ENCODE measurements around the gene PAWR. TPM values are rescaled to one million over a fixed set of nuclear protein-coding genes. Genes with fewer than 3 reads are reported as not detected.

The PAWR gene
- total RNA-seq, 1 donor from 2014 or later = 53.5 TPM

GRCh38 chr12:79645235-79645630, 45.5 kb downstream of the PAWR start:
- ATAC-seq (no peak), DNase-seq (no peak)
- H3K4me3 ChIP-seq = no peak overlapping the region
- no peak overlapping the region for H3K27ac ChIP-seq
- no peaks in the 10 kb centered on the region for H3K27me3 ChIP-seq (ENCODE audit: low read depth)
- peaks cover 7% of the 10 kb centered on the region for H3K4me1 ChIP-seq
- intact Hi-C loops (cut with DNase I) = no loop called here
- no peaks in the 10 kb centered on the region for H3K9me3 ChIP-seq
- no peaks in the 10 kb centered on the region for H3K36me3 ChIP-seq
- TF ChIP-seq, protein P1, sequence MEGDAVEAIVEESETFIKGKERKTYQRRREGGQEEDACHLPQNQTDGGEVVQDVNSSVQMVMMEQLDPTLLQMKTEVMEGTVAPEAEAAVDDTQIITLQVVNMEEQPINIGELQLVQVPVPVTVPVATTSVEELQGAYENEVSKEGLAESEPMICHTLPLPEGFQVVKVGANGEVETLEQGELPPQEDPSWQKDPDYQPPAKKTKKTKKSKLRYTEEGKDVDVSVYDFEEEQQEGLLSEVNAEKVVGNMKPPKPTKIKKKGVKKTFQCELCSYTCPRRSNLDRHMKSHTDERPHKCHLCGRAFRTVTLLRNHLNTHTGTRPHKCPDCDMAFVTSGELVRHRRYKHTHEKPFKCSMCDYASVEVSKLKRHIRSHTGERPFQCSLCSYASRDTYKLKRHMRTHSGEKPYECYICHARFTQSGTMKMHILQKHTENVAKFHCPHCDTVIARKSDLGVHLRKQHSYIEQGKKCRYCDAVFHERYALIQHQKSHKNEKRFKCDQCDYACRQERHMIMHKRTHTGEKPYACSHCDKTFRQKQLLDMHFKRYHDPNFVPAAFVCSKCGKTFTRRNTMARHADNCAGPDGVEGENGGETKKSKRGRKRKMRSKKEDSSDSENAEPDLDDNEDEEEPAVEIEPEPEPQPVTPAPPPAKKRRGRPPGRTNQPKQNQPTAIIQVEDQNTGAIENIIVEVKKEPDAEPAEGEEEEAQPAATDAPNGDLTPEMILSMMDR (IDR thresholded peaks at IDR 0.05) = no peak

DNA sequence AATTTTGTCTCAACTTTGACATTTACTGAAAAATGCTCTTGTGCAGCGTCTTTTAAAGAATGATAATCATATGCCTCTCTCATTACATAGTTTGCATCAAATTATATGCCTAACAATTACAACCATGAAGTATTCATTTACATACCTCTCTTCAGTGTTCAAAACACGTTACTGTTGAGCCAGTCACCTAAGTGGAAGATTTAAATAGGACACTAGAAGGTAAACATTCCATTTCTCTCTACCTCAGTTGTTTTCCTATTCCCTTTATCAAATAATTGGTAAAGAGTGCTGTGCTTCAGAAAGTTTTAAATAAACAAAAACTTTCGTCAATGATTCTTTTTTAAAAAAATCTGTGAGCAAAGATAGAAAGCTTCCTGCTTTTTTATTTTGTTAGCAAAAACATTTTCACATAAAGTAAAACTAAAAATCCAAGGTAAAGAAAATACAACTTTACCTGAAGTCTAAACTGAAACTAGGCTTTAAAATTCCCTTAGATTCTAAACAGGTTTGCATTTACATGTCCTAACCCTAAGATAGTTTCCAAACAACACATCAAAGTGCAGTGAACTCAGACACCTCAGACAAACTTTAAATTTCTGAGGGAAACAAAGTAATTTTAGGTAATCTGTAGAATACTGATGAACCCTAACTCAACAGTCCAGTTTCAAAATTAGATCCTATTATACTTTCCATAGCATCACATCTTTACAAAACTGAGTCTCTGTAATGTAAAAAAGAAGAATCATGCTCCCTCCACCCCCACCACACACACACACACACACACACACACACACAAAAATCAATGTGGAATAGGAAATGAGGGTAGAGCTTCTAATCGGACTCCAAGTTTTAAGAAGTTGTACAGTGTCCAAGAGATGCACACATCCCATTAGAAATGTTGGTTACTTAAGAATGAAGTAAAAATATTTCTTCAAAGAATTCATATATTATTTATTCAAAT, 46.2 kb downstream of the PAWR start:
- Histone ChIP-seq H3K4me1 (peaks cover 7% of the 10 kb centered on the region), H3K36me3 (no peaks in the 10 kb centered on the region), H3K9me3 (no peaks in the 10 kb centered on the region), H3K27ac (no peak overlapping the region), H3K4me3 (no peak overlapping the region), H3K27me3 (ENCODE audit: low read depth) (no peaks in the 10 kb centered on the region)
- DNase-seq = no peak
- intact Hi-C loops (cut with DNase I) = no loop called here
- TF ChIP-seq, protein P1 (IDR thresholded peaks at IDR 0.05) = no peak
- no peak for ATAC-seq

DNA sequence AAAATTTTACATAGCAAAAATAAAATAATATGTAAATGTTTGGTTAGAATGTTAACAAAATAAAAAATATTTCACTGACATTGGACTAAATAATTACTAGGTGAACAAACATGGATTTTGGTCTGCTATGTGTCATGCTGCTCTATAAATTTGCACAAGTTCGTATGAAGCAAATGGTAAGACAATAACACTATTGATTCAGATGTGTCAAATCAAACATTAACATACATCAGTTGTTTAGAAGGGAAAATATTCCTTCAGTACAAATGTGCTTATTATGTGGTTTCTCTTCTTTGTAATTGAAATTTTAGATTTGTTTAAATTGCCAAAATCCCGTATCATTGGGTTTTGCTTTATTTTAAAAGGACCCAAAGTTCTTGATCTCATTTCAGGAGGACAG, 46.9 kb downstream of the PAWR start:
- TF ChIP-seq, protein P1 (IDR thresholded peaks at IDR 0.05) = no peak
- Histone ChIP-seq H3K4me1 (peaks cover 7% of the 10 kb centered on the region), H3K36me3 (no peaks in the 10 kb centered on the region), H3K27me3 (ENCODE audit: low read depth) (no peaks in the 10 kb centered on the region), H3K9me3 (no peaks in the 10 kb centered on the region), H3K4me3 (no peak overlapping the region), H3K27ac (no peak overlapping the region)
- no peak for DNase-seq
- no peak for ATAC-seq
- intact Hi-C loops (cut with DNase I) = no loop called here

DNA sequence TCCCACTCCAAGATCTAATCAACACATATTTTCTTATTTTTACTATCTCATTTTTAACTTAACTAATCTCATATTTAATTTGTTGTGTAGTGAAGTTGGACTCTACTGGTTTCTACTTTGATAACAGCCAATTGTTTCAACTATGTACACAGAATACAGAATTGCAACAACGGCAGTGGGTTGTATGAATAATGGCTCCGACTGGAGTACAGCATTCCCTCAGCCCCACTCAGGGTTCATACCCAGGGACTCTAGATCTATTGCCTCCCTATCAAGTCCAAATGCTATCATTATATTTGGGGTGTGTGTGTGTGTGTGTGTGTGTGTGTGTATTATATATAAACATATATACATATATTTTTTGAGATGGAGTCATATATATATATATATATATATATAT, 52.3 kb downstream of the PAWR start:
- intact Hi-C loops (cut with DNase I) = no loop called here
- ATAC-seq (no peak), DNase-seq (no peak)
- Histone ChIP-seq H3K27me3 (ENCODE audit: low read depth) (no peaks in the 10 kb centered on the region), H3K4me1 (peaks cover 3% of the 10 kb centered on the region), H3K36me3 (no peaks in the 10 kb centered on the region), H3K27ac (no peak overlapping the region), H3K9me3 (no peaks in the 10 kb centered on the region), H3K4me3 (no peak overlapping the region)
- TF ChIP-seq, protein P1 (IDR thresholded peaks at IDR 0.05) = no peak

DNA sequence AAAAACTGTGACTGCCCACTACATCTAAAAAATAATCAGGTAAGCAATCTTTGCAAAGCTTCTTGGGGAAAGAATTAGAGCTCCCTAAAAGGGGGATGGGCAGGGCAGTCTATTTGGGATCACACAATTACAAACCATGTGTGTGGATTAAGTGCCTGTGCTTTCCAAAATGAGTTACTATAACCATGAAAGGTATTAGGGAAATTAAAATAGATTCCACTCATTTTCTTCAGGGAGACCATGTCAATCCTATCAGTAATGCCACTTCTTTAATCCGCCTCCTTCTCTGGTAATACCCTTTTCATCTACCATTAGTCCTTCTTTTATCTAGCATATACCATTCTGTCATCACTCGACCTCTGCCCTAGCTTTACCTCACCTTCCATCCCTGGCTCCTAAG, 53.7 kb downstream of the PAWR start:
- no peak for DNase-seq
- H3K36me3 ChIP-seq = no peaks in the 10 kb centered on the region
- H3K4me1 ChIP-seq = no peaks in the 10 kb centered on the region
- no peaks in the 10 kb centered on the region for H3K9me3 ChIP-seq
- no peak overlapping the region for H3K4me3 ChIP-seq
- TF ChIP-seq, protein P1 (IDR thresholded peaks at IDR 0.05) = no peak
- H3K27me3 ChIP-seq (ENCODE audit: low read depth) = no peaks in the 10 kb centered on the region
- H3K27ac ChIP-seq = no peak overlapping the region
- ATAC-seq = no peak
- intact Hi-C loops (cut with DNase I) = no loop called here
